Chondrocyte (in vitro differentiated cells): ENCODE measurements around the gene MYO16. TPM values are rescaled to one million over a fixed set of nuclear protein-coding genes. Genes with fewer than 3 reads are reported as not detected.

ENCODE experiments used
- DNase-seq: peaks from one replicate; pipeline ENCODE4 v3.0.0; 2021; ENCODE audit warnings: mixed read lengths, low spot score
- H3K27ac Mint-ChIP-seq: one replicate; pipeline ENCODE4 v1.8.0; 2021; ENCODE audit warnings: mild to moderate bottlenecking, moderate library complexity, mixed read lengths; ENCODE audit not compliant: unreplicated experiment
- H3K27me3 Mint-ChIP-seq: 2 replicates; pipeline ENCODE4 v1.8.0; 2021; ENCODE audit warnings: low read depth, mixed read lengths
- H3K36me3 Mint-ChIP-seq: 2 replicates; pipeline ENCODE4 v1.8.0; 2021; ENCODE audit warnings: low read depth, mixed read lengths
- H3K4me1 Mint-ChIP-seq: 2 replicates; pipeline ENCODE4 v1.8.0; 2021; ENCODE audit warnings: low read depth, mild to moderate bottlenecking, mixed read lengths
- H3K4me3 Mint-ChIP-seq: one replicate; pipeline ENCODE4 v1.8.0; 2021; ENCODE audit warnings: mild to moderate bottlenecking, moderate library complexity, mixed read lengths; ENCODE audit not compliant: unreplicated experiment
- H3K9me3 Mint-ChIP-seq: 2 replicates; pipeline ENCODE4 v1.8.0; 2021; ENCODE audit warnings: low read depth, mixed read lengths
- total RNA-seq: library from RNA; stranded (reverse); gene quantifications from 3 replicates; pipeline ENCODE4 v1.2.1, GENCODE V29; 2021
- TF ChIP-seq, protein P1 (sequence below): fragments of 200-600 bp; sonication (generic); IDR thresholded peaks from 2 replicates; pipeline ENCODE4 v1.5.0; 2021; ENCODE audit warnings: antibody characterized with exemption, mild to moderate bottlenecking, moderate library complexity

The MYO16 gene
- total RNA-seq, 1 donor from 2014 or later: 0.12 TPM

- Mint-ChIP-seq H3K36me3 (no peaks in the 10 kb centered on the region), H3K27ac (no peak overlapping the region), H3K4me1 (peaks cover 26% of the 10 kb centered on the region), H3K4me3 (no peak overlapping the region), H3K9me3 (no peaks in the 10 kb centered on the region), H3K27me3 (no peaks in the 10 kb centered on the region)
- DNase-seq: no peak
- TF ChIP-seq, protein P1, sequence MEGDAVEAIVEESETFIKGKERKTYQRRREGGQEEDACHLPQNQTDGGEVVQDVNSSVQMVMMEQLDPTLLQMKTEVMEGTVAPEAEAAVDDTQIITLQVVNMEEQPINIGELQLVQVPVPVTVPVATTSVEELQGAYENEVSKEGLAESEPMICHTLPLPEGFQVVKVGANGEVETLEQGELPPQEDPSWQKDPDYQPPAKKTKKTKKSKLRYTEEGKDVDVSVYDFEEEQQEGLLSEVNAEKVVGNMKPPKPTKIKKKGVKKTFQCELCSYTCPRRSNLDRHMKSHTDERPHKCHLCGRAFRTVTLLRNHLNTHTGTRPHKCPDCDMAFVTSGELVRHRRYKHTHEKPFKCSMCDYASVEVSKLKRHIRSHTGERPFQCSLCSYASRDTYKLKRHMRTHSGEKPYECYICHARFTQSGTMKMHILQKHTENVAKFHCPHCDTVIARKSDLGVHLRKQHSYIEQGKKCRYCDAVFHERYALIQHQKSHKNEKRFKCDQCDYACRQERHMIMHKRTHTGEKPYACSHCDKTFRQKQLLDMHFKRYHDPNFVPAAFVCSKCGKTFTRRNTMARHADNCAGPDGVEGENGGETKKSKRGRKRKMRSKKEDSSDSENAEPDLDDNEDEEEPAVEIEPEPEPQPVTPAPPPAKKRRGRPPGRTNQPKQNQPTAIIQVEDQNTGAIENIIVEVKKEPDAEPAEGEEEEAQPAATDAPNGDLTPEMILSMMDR: no peak
Measured at GRCh38 chr13:109130093-109130835, 500.9 kb downstream of the MYO16 start.

DNA sequence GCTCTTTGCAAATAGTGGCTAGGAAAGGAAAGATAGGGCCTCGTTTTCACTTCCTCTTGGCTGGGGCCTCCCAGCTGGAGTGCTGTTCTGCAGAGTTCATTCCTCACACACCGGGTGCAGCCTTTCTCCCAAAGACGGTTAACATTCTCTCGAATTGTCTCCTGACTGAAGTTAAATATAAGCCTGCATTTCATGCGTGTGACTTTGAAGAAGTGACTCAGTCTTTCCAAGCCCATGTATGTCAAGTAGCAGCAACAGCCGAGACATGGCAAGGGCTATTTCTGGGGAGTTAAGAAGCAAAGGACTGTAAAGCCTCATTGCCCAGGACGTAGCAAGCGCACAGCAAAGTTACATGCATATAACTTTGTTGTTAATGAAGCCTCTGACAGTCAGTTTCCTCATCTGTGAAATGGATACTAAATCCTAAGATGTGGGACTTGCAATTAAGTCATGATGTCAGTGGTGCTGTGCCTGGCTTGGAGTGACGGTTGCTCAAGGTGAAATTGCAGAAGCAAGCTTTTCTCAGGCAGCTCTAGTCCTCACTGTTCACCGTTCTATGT, 502.4 kb downstream of the MYO16 start:
- no peak for DNase-seq
- TF ChIP-seq, protein P1: no peak

DNA sequence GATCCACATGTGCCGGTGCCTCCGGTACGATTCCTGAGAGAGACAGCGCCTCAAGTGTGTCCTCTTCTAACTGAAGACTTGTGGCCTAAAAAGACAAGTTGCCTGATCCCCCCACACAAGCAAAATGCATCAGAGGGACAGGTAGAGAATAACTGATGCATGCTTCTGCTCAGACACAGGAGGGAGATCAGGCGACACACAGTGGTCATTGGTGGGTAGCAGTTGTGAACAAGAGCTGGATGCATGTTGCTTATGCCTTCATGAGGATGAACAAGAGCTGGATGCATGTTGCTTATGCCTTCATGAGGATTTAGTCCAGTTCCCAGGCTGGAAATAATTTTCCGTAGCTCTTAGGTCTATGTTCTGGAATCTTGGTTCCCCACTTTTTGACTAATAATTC, 505.6 kb downstream of the MYO16 start:
- H3K9me3 Mint-ChIP-seq: peaks cover 4% of the 10 kb centered on the region
- DNase-seq: no peak
- TF ChIP-seq, protein P1: peak; percentile 46
- H3K4me1 Mint-ChIP-seq: peaks cover 38% of the 10 kb centered on the region
- H3K36me3 Mint-ChIP-seq: no peaks in the 10 kb centered on the region
- H3K27ac Mint-ChIP-seq: no peak overlapping the region
- no peak overlapping the region for H3K4me3 Mint-ChIP-seq
- no peaks in the 10 kb centered on the region for H3K27me3 Mint-ChIP-seq

More for the DNA sequence above, 502.4 kb downstream of the MYO16 start:
- Mint-ChIP-seq H3K27me3 (no peaks in the 10 kb centered on the region), H3K36me3 (no peaks in the 10 kb centered on the region), H3K4me1 (peaks cover 34% of the 10 kb centered on the region), H3K27ac (peak overlapping the region; percentile 89), H3K9me3 (no peaks in the 10 kb centered on the region), H3K4me3 (no peak overlapping the region)

DNA sequence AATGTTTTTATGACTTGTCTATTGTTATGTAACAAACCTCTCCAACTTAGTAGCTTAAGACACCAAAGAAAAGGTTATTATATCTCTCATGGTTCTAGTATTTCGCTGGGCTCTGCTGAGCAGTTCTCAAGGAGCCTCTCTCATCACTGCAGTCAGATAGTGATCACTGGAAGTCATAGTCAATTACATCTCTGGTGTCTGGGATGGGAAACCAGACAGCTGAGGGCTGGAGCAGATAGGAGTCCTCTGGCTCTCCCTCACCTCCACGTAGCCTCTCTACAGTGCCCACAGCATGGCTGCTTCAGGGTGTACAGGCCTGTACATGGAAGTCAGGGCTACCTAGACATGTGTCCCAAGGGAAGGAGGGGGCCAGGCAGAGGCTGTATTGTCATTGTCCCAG, 507.5 kb downstream of the MYO16 start:
- H3K27ac Mint-ChIP-seq: no peak overlapping the region
- H3K9me3 Mint-ChIP-seq: peaks cover 4% of the 10 kb centered on the region
- TF ChIP-seq, protein P1: no peak
- no peak overlapping the region for H3K4me3 Mint-ChIP-seq
- no peak for DNase-seq
- no peaks in the 10 kb centered on the region for H3K36me3 Mint-ChIP-seq
- H3K27me3 Mint-ChIP-seq: no peaks in the 10 kb centered on the region
- peaks cover 26% of the 10 kb centered on the region for H3K4me1 Mint-ChIP-seq

GRCh38 chr13:109139346-109139745, 509.9 kb downstream of the MYO16 start:
- Mint-ChIP-seq H3K4me3 (no peak overlapping the region), H3K36me3 (no peaks in the 10 kb centered on the region), H3K27ac (no peak overlapping the region), H3K4me1 (peaks cover 12% of the 10 kb centered on the region), H3K27me3 (no peaks in the 10 kb centered on the region), H3K9me3 (peaks cover 4% of the 10 kb centered on the region)
- no peak for DNase-seq
- TF ChIP-seq, protein P1: no peak
